ENCODE data around the gene PCSK7. TPM values are rescaled to one million over a fixed set of nuclear protein-coding genes. Genes with fewer than 3 reads are reported as not detected.
A peak's percentile ranks its signal among the peaks of the same experiment; 100 is the strongest.
"Not testable (repeated sequence)": the region's sequence is repeated elsewhere in the genome, so short reads cannot be mapped to it uniquely, and the experiment has no call there.

Gene PCSK7
- total RNA-seq, 1 donor from 2014 or later: 54.6 TPM

DNA sequence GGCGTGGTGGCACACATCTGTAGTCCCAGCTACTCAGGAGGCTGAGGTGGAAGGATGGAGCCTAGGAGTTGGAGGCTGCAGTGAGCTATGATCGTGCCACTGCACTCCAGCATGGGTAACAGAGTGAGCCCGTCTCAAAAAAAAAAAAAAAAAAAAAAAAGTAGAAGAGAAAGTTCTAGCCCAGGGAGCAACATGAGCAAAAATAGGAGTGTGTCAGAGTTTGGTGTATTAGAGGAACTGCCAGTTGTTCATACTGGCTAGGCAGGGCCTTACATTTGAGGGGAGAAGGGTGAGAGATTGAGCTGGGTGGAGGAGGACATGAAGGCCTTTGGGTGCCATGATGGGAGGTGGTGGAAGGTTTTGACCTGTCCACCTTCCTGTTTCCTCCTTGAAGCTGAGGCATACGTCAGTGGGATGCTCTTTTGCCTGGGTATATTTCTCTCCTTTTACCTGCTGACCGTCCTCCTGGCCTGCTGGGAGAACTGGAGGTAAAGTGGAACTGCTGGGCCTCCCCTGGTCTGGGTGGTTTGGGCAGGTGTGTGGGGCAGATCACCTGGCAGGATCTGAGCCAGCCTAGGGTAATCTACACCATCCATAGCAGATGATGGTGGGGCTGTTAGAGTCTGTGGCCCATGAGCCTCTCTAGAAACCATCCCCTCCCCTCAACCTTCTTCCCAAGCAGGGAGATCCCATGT is 46.0 kb downstream of the PCSK7 start:
- no peak for DNase-seq (ENCODE audit: extremely low spot score, unreplicated experiment)
- peaks cover 20% of the 10 kb centered on the region for H3K36me3 Mint-ChIP-seq
- peak overlapping the region; percentile 48 for H3K27ac Mint-ChIP-seq
- no peaks in the 10 kb centered on the region for H3K27me3 Mint-ChIP-seq
- H3K4me3 Mint-ChIP-seq: no peak overlapping the region
- TF ChIP-seq, protein P1, sequence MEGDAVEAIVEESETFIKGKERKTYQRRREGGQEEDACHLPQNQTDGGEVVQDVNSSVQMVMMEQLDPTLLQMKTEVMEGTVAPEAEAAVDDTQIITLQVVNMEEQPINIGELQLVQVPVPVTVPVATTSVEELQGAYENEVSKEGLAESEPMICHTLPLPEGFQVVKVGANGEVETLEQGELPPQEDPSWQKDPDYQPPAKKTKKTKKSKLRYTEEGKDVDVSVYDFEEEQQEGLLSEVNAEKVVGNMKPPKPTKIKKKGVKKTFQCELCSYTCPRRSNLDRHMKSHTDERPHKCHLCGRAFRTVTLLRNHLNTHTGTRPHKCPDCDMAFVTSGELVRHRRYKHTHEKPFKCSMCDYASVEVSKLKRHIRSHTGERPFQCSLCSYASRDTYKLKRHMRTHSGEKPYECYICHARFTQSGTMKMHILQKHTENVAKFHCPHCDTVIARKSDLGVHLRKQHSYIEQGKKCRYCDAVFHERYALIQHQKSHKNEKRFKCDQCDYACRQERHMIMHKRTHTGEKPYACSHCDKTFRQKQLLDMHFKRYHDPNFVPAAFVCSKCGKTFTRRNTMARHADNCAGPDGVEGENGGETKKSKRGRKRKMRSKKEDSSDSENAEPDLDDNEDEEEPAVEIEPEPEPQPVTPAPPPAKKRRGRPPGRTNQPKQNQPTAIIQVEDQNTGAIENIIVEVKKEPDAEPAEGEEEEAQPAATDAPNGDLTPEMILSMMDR (conservative IDR thresholded peaks at IDR 0.05): no peak
- H3K4me1 Mint-ChIP-seq (ENCODE audit: unreplicated experiment): peaks cover 13% of the 10 kb centered on the region
- no peaks in the 10 kb centered on the region for H3K9me3 Mint-ChIP-seq

DNA sequence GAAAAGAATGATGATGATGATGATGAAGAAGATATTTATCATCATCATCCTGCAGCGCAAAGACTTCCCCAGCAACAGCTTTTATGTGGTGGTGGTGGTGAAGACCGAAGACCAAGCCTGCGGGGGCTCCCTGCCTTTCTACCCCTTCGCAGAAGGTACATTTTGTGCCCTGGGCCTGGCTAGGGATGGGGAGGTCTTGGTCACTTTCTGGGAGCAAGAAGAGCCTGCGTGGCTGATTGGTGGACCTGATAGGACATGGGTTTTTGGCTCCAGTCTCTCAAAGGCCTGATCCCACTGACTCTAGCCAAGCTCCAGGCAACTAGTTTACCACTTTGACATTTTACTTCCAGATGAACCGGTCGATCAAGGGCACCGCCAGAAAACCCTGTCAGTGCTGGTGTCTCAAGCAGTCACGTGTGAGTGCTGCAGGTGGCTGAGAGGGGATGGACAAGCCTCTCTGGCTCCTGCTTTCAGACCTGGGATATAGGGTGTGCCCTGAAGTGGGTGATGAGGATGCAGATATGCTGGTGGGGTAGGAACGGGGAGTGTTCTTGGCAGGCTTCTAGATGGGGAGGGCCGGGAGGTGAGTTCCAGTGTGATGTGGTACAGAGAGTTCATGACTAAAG is 48.0 kb downstream of the PCSK7 start:
- H3K4me1 Mint-ChIP-seq (ENCODE audit: unreplicated experiment): peaks cover 26% of the 10 kb centered on the region
- peak overlapping the region; percentile 27 for H3K4me3 Mint-ChIP-seq
- peak overlapping the region; percentile 86 for H3K27ac Mint-ChIP-seq
- no peaks in the 10 kb centered on the region for H3K27me3 Mint-ChIP-seq
- TF ChIP-seq, protein P1 (conservative IDR thresholded peaks at IDR 0.05): no peak
- peak; percentile 67 for DNase-seq (ENCODE audit: extremely low spot score, unreplicated experiment)
- H3K9me3 Mint-ChIP-seq: no peaks in the 10 kb centered on the region
- peaks cover 23% of the 10 kb centered on the region for H3K36me3 Mint-ChIP-seq

DNA sequence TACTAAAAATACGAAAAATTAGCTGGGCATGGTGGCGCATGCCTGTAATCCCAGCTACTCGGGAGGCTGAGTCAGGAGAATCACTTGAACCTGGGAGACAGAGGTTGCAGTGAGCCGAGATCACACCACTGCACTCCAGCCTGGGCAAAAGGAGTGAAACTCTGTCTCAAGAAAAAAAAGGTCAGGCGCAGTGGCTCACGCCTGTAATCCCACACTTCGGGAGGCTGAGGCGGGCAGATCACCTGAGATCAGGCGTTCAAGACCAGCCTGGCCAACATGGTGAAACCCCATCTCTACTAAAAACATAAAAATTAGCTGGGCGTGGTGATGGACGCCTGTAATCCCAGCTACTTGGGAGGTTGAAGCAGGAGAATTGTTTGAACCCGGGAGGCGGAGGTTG is 48.7 kb downstream of the PCSK7 start:
- H3K27me3 Mint-ChIP-seq: not testable (repeated sequence)

DNA sequence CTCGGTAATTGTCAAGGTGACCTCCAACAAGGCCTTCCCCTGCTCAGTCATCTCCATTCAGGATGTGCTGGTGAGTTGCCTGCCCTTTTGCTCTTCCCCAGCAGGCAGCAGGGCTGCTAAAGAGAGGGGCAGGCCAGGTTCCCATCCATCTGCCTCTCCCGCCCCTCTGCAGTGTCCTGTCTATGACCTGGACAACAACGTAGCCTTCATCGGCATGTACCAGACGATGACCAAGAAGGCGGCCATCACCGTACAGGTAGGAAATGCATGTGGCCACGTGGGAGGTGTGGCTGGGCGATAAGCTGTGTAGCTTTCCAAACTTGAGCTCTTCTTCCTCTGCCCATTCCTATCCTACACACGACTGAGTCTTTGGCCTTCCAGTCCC is 49.3 kb downstream of the PCSK7 start:
- no peak overlapping the region for H3K4me3 Mint-ChIP-seq
- TF ChIP-seq, protein P1 (conservative IDR thresholded peaks at IDR 0.05): no peak
- H3K36me3 Mint-ChIP-seq: peaks cover 23% of the 10 kb centered on the region
- DNase-seq (ENCODE audit: extremely low spot score, unreplicated experiment): peak; percentile 52
- peaks cover 35% of the 10 kb centered on the region for H3K4me1 Mint-ChIP-seq (ENCODE audit: unreplicated experiment)
- H3K27ac Mint-ChIP-seq: no peak overlapping the region
- H3K27me3 Mint-ChIP-seq: no peaks in the 10 kb centered on the region
- no peaks in the 10 kb centered on the region for H3K9me3 Mint-ChIP-seq

More for the DNA sequence above, 48.7 kb downstream of the PCSK7 start:
- peak; percentile 47 for DNase-seq (ENCODE audit: extremely low spot score, unreplicated experiment)
- Mint-ChIP-seq H3K4me1 (ENCODE audit: unreplicated experiment) (peaks cover 29% of the 10 kb centered on the region), H3K36me3 (peaks cover 23% of the 10 kb centered on the region), H3K27ac (peak overlapping the region; percentile 86)
- H3K9me3 Mint-ChIP-seq, H3K4me3 Mint-ChIP-seq: not testable (repeated sequence)

DNA sequence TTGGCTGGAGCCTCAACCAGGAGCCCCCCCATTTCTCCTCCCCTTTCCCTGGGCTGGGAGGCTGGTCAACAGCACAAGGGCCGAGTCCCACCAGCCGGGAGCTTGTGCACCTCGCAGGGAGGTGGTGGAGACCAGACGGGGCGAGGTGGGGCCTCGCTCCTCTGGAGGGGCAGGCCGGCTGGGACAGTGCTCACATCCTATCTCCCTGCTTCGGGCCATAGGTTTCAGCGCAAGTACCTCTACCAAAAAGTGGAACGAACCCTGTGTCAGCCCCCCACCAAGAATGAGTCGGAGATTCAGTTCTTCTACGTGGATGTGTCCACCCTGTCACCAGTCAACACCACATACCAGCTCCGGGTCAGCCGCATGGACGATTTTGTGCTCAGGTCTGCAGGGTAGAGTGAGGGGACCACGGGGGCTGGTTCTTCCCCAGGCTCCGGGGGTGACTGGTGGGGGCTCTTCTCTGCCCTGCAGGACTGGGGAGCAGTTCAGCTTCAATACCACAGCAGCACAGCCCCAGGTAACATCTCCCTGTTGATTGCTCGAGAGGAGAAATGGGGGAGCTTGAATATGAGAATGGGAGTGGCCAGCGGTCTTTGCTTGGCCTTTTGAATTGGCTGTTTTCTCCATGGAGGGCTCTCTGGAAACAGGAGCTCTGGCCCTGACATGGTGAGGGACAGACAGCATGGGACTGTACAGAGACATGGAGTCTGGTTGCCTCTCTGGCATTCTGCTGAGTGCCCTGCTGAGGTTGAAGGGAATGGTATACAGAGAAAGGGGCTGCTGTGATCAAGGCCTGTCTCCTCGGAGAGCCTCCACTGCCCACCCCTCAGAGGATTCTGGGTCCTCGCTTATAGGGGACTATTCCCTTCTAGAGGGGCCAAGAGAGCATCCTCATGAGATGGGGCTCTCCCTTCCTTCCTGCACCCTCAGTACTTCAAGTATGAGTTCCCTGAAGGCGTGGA is 50.0 kb downstream of the PCSK7 start:
- peaks cover 36% of the 10 kb centered on the region for H3K4me1 Mint-ChIP-seq (ENCODE audit: unreplicated experiment)
- DNase-seq (ENCODE audit: extremely low spot score, unreplicated experiment): peak; percentile 65
- TF ChIP-seq, protein P1 (conservative IDR thresholded peaks at IDR 0.05): no peak
- H3K36me3 Mint-ChIP-seq: peaks cover 19% of the 10 kb centered on the region
- no peak overlapping the region for H3K4me3 Mint-ChIP-seq
- no peak overlapping the region for H3K27ac Mint-ChIP-seq
- no peaks in the 10 kb centered on the region for H3K9me3 Mint-ChIP-seq
- no peaks in the 10 kb centered on the region for H3K27me3 Mint-ChIP-seq
